HepG2 (cell line): ENCODE measurements around the gene FNDC3B. TPM values are rescaled to one million over a fixed set of nuclear protein-coding genes. Genes with fewer than 3 reads are reported as not detected.
A peak's percentile ranks its signal among the peaks of the same experiment; 100 is the strongest.

ENCODE experiments used
- ATAC-seq: fragments of 200-7000 bp; cut with Tn5 transposase; 3 replicates; pipeline ENCODE4 v1.9.1; 2020; ENCODE audit warnings: mild to moderate bottlenecking, moderate library complexity
- BruUV-seq: library from RNA; stranded (reverse); fragments of 400-500 nt; replicated peaks from 2 replicates; lab custom pipeline; 2021; lab: Mats Ljungman, UMichigan
- CTCF ChIA-PET: fragments of 300-600 bp; formaldehyde crosslinking; extraction: SDS; loops from one replicate; lab custom pipeline; 2021; ENCODE audit warnings: low total read pairs, inconsistent platforms, low intra/inter-chr PET ratio; lab: Yijun Ruan, JAX
- POLR2A ChIA-PET: fragments of 350-600 bp; sonication (Branson Sonifier 250); formaldehyde crosslinking; loops from one replicate; lab custom pipeline; 2020; ENCODE audit warnings: antibody characterized with exemption, inconsistent platforms; lab: Yijun Ruan, JAX
- DNase-seq: peaks from one replicate; pipeline ENCODE4 v3.0.0-alpha.2; 2015; ENCODE audit warnings: low spot score
- FAIRE-seq: peaks from 3 replicates; lab custom pipeline; 2011; peaks lifted over from hg19 to GRCh38; lab: Jason Lieb, UNC
- H2AFZ ChIP-seq: one replicate; pipeline ENCODE4 v1.6.1; 2011; ENCODE audit warnings: low read length, inconsistent platforms
- H3K27ac ChIP-seq: fragments of 300-600 bp; 3 replicates; pipeline ENCODE4 v1.8.0; 2011; ENCODE audit warnings: mixed run types, mild to moderate bottlenecking, mixed read lengths, low read length, inconsistent platforms; ENCODE audit not compliant: insufficient read depth; ENCODE audit errors: extremely low read length
- H3K27me3 ChIP-seq, 2 experiments: fragments of 200-600 bp in 1 of 2; 2 replicates in 1 of 2; 3 replicates in 1 of 2; pipeline versions ENCODE4 v1.6.0 to v1.8.0; 2011; ENCODE audit warnings: low read length in 2 of 2, mild to moderate bottlenecking in 2 of 2, moderate library complexity in 2 of 2, inconsistent platforms in 1 of 2; ENCODE audit not compliant: insufficient read depth in 2 of 2, control insufficient read depth in 1 of 2
- H3K36me3 ChIP-seq, 2 experiments: fragments of 200-600 bp in 1 of 2; replicated peaks in 1 of 2; 2 replicates in 1 of 2; 3 replicates in 1 of 2; pipeline versions ENCODE4 v1.5.1 to v1.8.0; 2011; ENCODE audit warnings: low read length in 2 of 2, inconsistent platforms in 1 of 2; ENCODE audit not compliant: insufficient read depth in 2 of 2, control insufficient read depth in 1 of 2
- H3K4me1 ChIP-seq: 2 replicates; pipeline ENCODE4 v1.5.1; 2012; ENCODE audit warnings: low read length, inconsistent platforms; ENCODE audit not compliant: insufficient read depth
- H3K4me2 ChIP-seq: 2 replicates; pipeline ENCODE4 v1.6.0; 2011; ENCODE audit warnings: low read depth, low read length, inconsistent platforms
- H3K4me3 ChIP-seq, 3 experiments: fragments of 200-600 bp in 1 of 3; sonication (generic), shearing (Covaris generic) in 1 of 3; replicated peaks in 1 of 3; 2 replicates each; pipeline ENCODE4 v1.5.1; 2011 to 2016; ENCODE audit warnings: low read length in 3 of 3, inconsistent platforms in 2 of 3, low read depth in 2 of 3, mild to moderate bottlenecking in 2 of 3, control low read depth in 1 of 3, mixed read lengths in 1 of 3; ENCODE audit not compliant: insufficient read depth in 1 of 3
- H3K79me2 ChIP-seq: one replicate; pipeline ENCODE4 v1.6.1; 2011; ENCODE audit warnings: low read length, inconsistent platforms; ENCODE audit not compliant: insufficient read depth
- H3K9ac ChIP-seq: 2 replicates; pipeline ENCODE4 v1.6.0; 2011; ENCODE audit warnings: mild to moderate bottlenecking, low read depth, low read length, inconsistent platforms; ENCODE audit not compliant: insufficient read depth
- H3K9me3 ChIP-seq: 2 replicates; pipeline ENCODE4 v1.5.1; 2012; ENCODE audit warnings: mild to moderate bottlenecking, low read length
- H4K20me1 ChIP-seq: 2 replicates; pipeline ENCODE4 v1.6.0; 2011; ENCODE audit warnings: inconsistent platforms, mild to moderate bottlenecking, low read length, moderate library complexity; ENCODE audit not compliant: insufficient read depth
- ETV6 ChIP-seq: sonication (generic); formaldehyde crosslinking; conservative IDR thresholded peaks from 2 replicates; pipeline ENCODE4 v1.4.0; 2020; ENCODE audit warnings: missing genetic modification reagents
- HNRNPL ChIP-seq: fragments of 200-400 bp; formaldehyde crosslinking; IDR thresholded peaks from 2 replicates; pipeline ENCODE4 v1.6.1; 2017; ENCODE audit warnings: mild to moderate bottlenecking, low read depth, low read length
- MXD4 ChIP-seq: IDR thresholded peaks from 2 replicates; pipeline ENCODE4 v1.6.1; 2016; ENCODE audit warnings: mild to moderate bottlenecking, missing biosample characterization, missing genetic modification reagents
- POLR2AphosphoS2 ChIP-seq: IDR thresholded peaks from 2 replicates; pipeline ENCODE4 v1.6.1; 2011; ENCODE audit warnings: low read depth, low read length, improper control_type of control experiment
- POLR2G ChIP-seq: fragments of 200-400 bp; formaldehyde crosslinking; IDR thresholded peaks from 2 replicates; pipeline ENCODE4 v1.6.1; 2018; ENCODE audit warnings: mild to moderate bottlenecking, low read depth, low read length, moderate library complexity
- RBM22 ChIP-seq: fragments of 200-400 bp; formaldehyde crosslinking; optimal IDR thresholded peaks from 2 replicates; pipeline ENCODE3; 2017; ENCODE audit warnings: mild to moderate bottlenecking, low read length, moderate library complexity
- RCOR2 ChIP-seq: IDR thresholded peaks from 2 replicates; pipeline ENCODE4 v1.6.1; 2016; ENCODE audit warnings: missing biosample characterization, missing genetic modification reagents
- TCF7 ChIP-seq: sonication (generic); IDR thresholded peaks from 2 replicates; pipeline ENCODE4 v1.6.1; 2016; ENCODE audit warnings: antibody characterized with exemption, low read depth
- TEAD2 ChIP-seq: sonication (generic); formaldehyde crosslinking; IDR thresholded peaks from 2 replicates; pipeline ENCODE4 v1.9.0; 2021; ENCODE audit warnings: missing genetic modification reagents
- ZNF629 ChIP-seq: sonication (generic); formaldehyde crosslinking; conservative IDR thresholded peaks from 2 replicates; pipeline ENCODE4 v1.5.0; 2020; ENCODE audit warnings: missing genetic modification reagents
- ZNF777 ChIP-seq: sonication (generic); formaldehyde crosslinking; IDR thresholded peaks from 2 replicates; pipeline ENCODE4 v1.4.0; 2020; ENCODE audit warnings: missing genetic modification reagents
- WGBS: methylation state at CpG from one replicate; pipeline ENCODE4 v1.1.6; 2017; ENCODE audit warnings: low lambda C conversion rate; 5-methylcytosine and 5-hydroxymethylcytosine counted together
- in situ Hi-C: cut with HindIII; loops from 2 replicates; pipeline ENCODE4 v1.10.0; 2017; ENCODE audit warnings: low pct_unique_long_range_greater_than_20kb; ENCODE audit not compliant: extremely low pct_ligation_motif_present
- intact Hi-C: fragments of 100-400 bp; cut with micrococcal nuclease; formaldehyde crosslinking; loops from one replicate; pipeline ENCODE4 v1.10.0; 2022; ENCODE audit not compliant: unreplicated experiment
- polyA plus RNA-seq, 8 experiments: library from polyadenylated mRNA; depleted of rRNA in 3 of 8; stranded (reverse) in 7 of 8; unstranded in 1 of 8; fragments of >200 nt; fragmentation: Illumina TruSeq in 4 of 8; extraction: Trizol in 4 of 8; gene quantifications; 2 replicates each; pipeline versions ENCODE4 v1.2.1 to v1.2.3, GENCODE V29; 2011 to 2016; ENCODE audit warnings: low read depth in 4 of 8, missing spikeins in 1 of 8, mixed read lengths in 1 of 8; ENCODE audit not compliant: insufficient read depth in 1 of 8
- total RNA-seq, 5 experiments: library from RNA; depleted of rRNA; stranded (reverse); fragments of >200 nt; fragmentation: Illumina TruSeq; extraction: Trizol; gene quantifications; 2 replicates each; pipeline ENCODE4 v1.2.3, GENCODE V29; 2016; ENCODE audit warnings: low read depth in 1 of 5
- TF ChIP-seq, protein P1 (sequence below): sonication (generic); formaldehyde crosslinking; IDR thresholded peaks from 2 replicates; pipeline ENCODE4 v1.9.0; 2022; ENCODE audit warnings: low read depth, missing genetic modification reagents
- TF ChIP-seq, protein P2 (sequence below): sonication (generic); formaldehyde crosslinking; IDR thresholded peaks from 2 replicates; pipeline ENCODE4 v1.5.1; 2020; ENCODE audit warnings: mild to moderate bottlenecking, missing genetic modification reagents, moderate library complexity
- TF ChIP-seq, protein P3 (sequence below): sonication (generic); formaldehyde crosslinking; IDR thresholded peaks from 2 replicates; pipeline ENCODE4 v1.4.0; 2020; ENCODE audit warnings: mild to moderate bottlenecking, missing genetic modification reagents

FNDC3B gene
- total and polyA plus RNA-seq, 2 of the 13 experiments (the other 11 are each of a cell fraction or from before 2014, with no cell fraction given): 74.8 to 103 TPM

DNA sequence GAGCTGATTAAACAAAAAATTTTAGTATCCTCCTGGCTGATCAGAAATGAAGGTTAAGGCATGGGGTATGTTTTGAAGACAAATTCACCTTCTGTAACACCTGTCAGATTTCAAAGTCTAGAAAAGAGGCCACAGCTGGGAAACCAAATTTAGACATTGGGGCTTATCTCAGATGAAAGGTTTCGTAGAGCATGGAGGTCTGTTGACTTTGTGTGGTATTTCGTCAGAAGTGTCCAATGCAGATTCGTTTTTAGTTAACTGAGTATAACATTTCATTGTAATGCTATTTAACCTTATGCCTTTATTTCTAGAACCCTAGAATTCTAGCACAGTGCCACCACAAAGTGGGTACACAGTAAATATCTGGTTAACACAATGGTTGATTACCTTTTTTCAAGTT is 61.7 kb downstream of the FNDC3B start (continued):
- no peak for TF ChIP-seq TEAD2
- TF ChIP-seq, all 625 proteins: peak for 148

DNA sequence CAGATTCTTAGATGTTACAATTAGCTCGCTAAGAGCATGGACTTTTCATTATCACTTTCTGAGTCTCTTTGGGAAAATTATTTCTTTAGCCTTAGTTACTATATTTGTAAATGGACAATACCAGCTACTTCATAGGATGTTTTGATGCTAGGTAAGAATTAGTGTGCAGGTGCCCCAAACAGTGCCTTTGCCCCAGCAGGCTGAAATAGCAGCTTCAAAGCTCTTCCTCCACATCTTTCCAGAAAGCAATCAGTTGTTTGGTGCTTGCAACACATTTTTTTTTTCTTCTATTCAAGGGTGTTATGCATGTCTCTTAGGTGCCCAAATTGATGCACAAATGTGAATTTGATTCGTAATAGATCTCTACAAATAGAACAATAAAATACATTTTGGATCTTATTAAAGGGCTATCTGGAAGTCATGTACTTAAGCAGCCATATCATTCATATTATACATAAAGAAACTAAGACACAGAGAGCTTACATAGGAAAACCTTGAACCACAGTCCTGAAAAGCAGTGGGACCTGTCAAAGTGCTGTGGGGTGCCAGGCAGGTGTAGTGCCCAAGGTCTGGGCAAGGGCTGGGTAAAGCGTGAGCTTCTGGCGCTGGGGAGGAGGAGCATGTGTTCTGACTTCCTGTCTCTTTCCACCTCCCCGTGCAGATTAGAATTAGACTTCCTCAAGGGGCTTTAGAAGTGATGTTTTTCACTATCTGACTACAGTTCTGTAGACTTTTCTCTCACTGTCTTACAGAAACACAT is 62.9 kb downstream of the FNDC3B start:
- POLR2A ChIA-PET: interaction anchor here (0.7 to 5.0 kb wide), 13 partner anchors 9 to 261 kb away, joined by 3 to 37 read pairs (median 4); partner anchors contain the start of gene FNDC3B
- TF ChIP-seq ZNF629: no peak
- TF ChIP-seq, protein P1, sequence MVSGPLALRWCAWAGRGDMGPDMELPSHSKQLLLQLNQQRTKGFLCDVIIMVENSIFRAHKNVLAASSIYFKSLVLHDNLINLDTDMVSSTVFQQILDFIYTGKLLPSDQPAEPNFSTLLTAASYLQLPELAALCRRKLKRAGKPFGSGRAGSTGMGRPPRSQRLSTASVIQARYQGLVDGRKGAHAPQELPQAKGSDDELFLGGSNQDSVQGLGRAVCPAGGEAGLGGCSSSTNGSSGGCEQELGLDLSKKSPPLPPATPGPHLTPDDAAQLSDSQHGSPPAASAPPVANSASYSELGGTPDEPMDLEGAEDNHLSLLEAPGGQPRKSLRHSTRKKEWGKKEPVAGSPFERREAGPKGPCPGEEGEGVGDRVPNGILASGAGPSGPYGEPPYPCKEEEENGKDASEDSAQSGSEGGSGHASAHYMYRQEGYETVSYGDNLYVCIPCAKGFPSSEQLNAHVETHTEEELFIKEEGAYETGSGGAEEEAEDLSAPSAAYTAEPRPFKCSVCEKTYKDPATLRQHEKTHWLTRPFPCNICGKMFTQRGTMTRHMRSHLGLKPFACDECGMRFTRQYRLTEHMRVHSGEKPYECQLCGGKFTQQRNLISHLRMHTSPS (CRISPR knock-in tag): peak; percentile 80; the same call in 1 of the 2 replicates
- TF ChIP-seq HNRNPL: 0 out of 2 replicates have a peak, but pooled peaks have one; percentile 65
- 0 out of 2 replicates have a peak, but pooled peaks have one; percentile 16 for TF ChIP-seq TCF7
- no peak for TF ChIP-seq ZNF777 (CRISPR knock-in tag)
- no peak for TF ChIP-seq RCOR2 (CRISPR knock-in tag)
- TF ChIP-seq POLR2G: peak; percentile 53
- TF ChIP-seq RBM22: peak; percentile 97
- TF ChIP-seq MXD4: no peak
- TF ChIP-seq, protein P2, sequence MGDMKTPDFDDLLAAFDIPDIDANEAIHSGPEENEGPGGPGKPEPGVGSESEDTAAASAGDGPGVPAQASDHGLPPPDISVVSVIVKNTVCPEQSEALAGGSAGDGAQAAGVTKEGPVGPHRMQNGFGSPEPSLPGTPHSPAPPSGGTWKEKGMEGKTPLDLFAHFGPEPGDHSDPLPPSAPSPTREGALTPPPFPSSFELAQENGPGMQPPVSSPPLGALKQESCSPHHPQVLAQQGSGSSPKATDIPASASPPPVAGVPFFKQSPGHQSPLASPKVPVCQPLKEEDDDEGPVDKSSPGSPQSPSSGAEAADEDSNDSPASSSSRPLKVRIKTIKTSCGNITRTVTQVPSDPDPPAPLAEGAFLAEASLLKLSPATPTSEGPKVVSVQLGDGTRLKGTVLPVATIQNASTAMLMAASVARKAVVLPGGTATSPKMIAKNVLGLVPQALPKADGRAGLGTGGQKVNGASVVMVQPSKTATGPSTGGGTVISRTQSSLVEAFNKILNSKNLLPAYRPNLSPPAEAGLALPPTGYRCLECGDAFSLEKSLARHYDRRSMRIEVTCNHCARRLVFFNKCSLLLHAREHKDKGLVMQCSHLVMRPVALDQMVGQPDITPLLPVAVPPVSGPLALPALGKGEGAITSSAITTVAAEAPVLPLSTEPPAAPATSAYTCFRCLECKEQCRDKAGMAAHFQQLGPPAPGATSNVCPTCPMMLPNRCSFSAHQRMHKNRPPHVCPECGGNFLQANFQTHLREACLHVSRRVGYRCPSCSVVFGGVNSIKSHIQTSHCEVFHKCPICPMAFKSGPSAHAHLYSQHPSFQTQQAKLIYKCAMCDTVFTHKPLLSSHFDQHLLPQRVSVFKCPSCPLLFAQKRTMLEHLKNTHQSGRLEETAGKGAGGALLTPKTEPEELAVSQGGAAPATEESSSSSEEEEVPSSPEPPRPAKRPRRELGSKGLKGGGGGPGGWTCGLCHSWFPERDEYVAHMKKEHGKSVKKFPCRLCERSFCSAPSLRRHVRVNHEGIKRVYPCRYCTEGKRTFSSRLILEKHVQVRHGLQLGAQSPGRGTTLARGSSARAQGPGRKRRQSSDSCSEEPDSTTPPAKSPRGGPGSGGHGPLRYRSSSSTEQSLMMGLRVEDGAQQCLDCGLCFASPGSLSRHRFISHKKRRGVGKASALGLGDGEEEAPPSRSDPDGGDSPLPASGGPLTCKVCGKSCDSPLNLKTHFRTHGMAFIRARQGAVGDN: peak; percentile 49; the same call in 1 of the 2 replicates
- TF ChIP-seq POLR2AphosphoS2: peak; percentile 74; the same call in 1 of the 2 replicates
- TF ChIP-seq, protein P3, sequence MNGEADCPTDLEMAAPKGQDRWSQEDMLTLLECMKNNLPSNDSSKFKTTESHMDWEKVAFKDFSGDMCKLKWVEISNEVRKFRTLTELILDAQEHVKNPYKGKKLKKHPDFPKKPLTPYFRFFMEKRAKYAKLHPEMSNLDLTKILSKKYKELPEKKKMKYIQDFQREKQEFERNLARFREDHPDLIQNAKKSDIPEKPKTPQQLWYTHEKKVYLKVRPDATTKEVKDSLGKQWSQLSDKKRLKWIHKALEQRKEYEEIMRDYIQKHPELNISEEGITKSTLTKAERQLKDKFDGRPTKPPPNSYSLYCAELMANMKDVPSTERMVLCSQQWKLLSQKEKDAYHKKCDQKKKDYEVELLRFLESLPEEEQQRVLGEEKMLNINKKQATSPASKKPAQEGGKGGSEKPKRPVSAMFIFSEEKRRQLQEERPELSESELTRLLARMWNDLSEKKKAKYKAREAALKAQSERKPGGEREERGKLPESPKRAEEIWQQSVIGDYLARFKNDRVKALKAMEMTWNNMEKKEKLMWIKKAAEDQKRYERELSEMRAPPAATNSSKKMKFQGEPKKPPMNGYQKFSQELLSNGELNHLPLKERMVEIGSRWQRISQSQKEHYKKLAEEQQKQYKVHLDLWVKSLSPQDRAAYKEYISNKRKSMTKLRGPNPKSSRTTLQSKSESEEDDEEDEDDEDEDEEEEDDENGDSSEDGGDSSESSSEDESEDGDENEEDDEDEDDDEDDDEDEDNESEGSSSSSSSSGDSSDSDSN (CRISPR knock-in tag): 0 out of 2 replicates have a peak, but pooled peaks have one; percentile 18
- TF ChIP-seq ETV6: no peak

More for the DNA sequence above, 62.9 kb downstream of the FNDC3B start:
- Histone ChIP-seq H2AFZ (no peak overlapping the region), H3K9me3 (no peaks in the 10 kb centered on the region), H4K20me1 (peaks cover 88% of the 10 kb centered on the region), H3K27ac (peak overlapping the region; percentile 84), H3K79me2 (peaks cover 100% of the 10 kb centered on the region), H3K4me1 (peaks cover 100% of the 10 kb centered on the region), H3K9ac (peak overlapping the region; percentile 50), H3K4me3 (peak overlapping the region in 1 of 3 experiments; percentile 39; a peak in 2 of 6 replicates), H3K36me3 (peaks cover 1 to 12% of the 10 kb centered on the region in 2 experiments; a peak in 3 of 5 replicates), H3K27me3 (no peaks in the 10 kb centered on the region), H3K4me2 (peak overlapping the region; percentile 57)
- CTCF ChIA-PET: no interaction called here
- 42% methylated on average over 5 of the region's 5 CpGs for WGBS
- DNase-seq: no peak
- ATAC-seq: peak; percentile 58
- intact Hi-C loops: loop anchor here (2.0 kb wide), 1 partner anchor 36 kb away; no protein-coding TSS in a partner anchor
- in situ Hi-C loops: no loop called here
- no peak for FAIRE-seq
- BruUV-seq: TSS peak; percentile 48
